Stimulated activated CD4-positive, alpha-beta T cell treated with anti-CD3 and anti-CD28 coated beads, Interleukin-2, amount 100 ng/mL, for 4 hours (primary cell): Measurements from ENCODE around the gene PLEKHA7.
"Not testable (repeated sequence)": the region's sequence is repeated elsewhere in the genome, so short reads cannot be mapped to it uniquely, and the experiment has no call there.

ENCODE experiments used
- DNase-seq: peaks from one replicate; pipeline ENCODE4 v3.0.0-alpha.2; 2020; ENCODE audit warnings: low read depth

The PLEKHA7 gene

GRCh38 chr11:16942911-16943310 lies 71.3 kb downstream of the PLEKHA7 start:
- DNase-seq, result no peak

GRCh38 chr11:16942342-16942741 lies 71.9 kb downstream of the PLEKHA7 start:
- no peak for DNase-seq

GRCh38 chr11:16941935-16942334 lies 72.3 kb downstream of the PLEKHA7 start:
- no peak for DNase-seq

DNA sequence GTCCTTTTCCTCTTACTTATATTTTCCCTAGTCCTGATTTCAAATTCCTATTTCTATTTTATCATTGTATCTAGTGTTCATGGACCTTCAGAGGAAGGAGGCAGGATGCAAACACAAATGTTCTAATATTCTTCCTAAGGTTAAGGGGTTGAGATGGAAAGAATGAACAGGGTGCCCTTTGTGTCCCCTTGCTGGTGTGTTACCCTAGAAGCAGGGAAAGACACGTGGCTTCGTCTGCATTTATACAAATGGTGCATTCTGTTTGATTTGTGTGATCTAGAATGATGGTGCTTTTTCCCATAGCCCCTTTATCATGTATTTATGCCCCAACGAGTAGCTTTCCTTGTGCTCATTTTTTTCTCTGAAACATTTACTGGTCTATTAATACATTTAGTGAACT lies 76.2 kb downstream of the PLEKHA7 start:
- no peak for DNase-seq

DNA sequence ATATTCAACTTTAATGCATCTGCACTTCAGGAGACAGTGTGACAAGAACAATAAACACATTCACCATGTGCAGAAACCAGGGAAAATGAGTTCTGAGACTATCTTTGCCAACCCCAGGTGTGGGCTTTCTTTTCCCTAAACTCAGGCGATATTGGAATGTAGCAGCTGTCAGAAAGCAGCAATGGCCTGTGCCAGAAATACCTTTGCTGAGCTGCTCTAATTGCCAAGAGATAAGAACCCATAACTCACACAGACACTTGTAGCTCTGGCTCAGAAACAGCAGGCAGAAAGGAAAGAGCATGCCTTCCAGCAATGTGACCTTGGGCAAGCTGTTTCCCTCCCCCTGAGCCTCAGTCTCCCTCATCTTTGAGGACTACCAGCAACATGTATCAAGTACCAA lies 77.6 kb downstream of the PLEKHA7 start:
- no peak for DNase-seq

DNA sequence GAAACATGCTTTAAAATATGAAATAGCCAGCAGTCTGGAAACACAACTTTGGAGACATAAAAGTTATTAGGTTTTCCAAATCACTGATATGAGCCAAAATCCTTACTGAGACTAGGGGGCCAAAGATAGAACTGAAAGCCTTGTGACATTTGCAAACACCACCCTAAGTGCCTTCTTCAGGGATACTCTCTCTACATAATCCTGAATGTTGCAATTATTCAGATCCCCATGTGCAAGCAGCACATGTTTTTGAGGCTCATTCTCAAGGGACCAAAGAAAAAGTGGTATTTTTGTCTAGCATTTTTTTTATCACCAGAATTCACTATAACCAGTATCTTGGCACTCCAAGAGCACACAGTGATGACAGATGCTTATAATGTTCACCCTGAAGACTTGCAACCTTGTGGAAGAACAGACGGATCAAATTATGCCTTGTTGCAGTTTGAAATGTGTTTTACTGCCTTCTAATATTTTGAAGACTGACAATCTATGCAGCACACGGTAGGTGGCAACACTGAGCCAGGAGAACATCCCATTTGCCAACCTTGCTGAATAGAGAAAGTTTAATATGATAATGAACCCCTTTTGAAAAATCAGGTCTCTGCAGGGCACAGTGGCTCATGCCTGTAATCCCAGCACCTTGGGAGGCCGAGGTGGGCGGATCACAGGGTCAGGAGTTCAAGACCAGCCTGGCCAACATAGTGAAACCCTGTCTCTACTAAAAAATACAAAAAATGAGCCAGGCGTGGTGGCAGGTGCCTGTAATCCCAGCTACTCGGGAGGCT lies 78.5 kb downstream of the PLEKHA7 start:
- DNase-seq, result no peak

- DNase-seq, result no peak
Observed at GRCh38 chr11:16933756-16934603, 80.2 kb downstream of the PLEKHA7 start.

DNA sequence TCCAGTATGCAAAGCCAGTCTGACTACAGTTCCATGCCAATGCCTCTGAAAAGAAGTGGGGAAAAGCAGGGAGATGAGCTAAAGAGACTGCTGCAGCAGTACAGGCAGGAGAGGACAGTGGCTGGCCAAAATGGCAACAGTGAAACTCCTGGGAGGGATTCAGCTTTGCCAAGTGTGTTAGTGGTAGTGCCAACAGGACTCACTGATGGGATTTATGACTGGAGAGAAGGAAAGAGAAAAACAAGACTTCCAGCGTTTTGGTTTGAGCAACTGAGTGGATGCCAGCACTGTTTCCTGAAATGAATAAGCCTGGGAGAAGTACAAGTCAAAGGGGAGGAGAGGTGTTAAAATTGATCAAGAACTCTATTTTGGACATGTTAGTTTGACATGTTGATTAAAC lies 80.9 kb downstream of the PLEKHA7 start:
- DNase-seq, result no peak

- no peak for DNase-seq
Observed at GRCh38 chr11:16928044-16928443, 86.2 kb downstream of the PLEKHA7 start.

- DNase-seq, result no peak
Observed at GRCh38 chr11:16926883-16927626, 87.2 kb downstream of the PLEKHA7 start.

- DNase-seq, result no peak
Observed at GRCh38 chr11:16925561-16926065, 88.6 kb downstream of the PLEKHA7 start.

- no peak for DNase-seq
Observed at GRCh38 chr11:16924826-16925560, 89.2 kb downstream of the PLEKHA7 start.

DNA sequence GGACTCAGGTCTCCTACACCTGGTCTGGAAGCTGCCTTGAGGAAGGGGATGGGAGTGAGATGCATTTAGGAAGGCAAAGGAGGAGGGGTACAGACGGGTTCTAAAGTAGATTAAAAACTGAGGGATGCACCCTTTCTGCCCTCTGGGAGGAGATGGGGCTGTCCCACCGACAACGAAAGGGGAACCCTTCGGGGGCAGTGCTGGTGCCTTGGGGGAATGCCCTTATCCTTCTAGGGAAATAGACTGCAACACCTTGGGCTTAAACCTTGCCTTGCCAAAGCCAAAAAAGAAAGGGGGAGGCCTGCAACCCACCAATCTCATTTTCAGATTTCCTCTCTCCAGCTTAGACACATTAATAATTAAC lies 89.8 kb downstream of the PLEKHA7 start:
- no peak for DNase-seq

DNA sequence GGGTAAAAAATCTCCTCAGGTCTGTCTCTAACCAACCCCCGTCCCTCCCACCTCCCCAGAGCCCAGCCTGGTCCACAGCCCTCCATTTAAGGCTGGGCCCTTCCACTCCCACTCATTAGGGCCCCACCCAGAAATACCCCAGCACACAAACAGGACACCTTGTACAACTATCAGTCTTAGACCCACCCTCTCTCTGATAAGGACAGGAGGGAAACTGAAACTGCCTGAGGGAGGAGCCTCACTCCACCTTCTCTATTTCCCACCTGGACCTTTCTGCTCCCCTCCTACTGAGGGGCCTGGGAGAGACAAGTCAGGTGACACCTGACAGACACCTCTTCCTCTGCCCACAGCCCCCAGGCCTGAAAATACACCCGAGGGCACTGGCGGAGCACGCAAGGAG lies 90.2 kb downstream of the PLEKHA7 start:
- DNase-seq, result no peak

GRCh38 chr11:16921668-16922067 lies 92.5 kb downstream of the PLEKHA7 start:
- no peak for DNase-seq

DNA sequence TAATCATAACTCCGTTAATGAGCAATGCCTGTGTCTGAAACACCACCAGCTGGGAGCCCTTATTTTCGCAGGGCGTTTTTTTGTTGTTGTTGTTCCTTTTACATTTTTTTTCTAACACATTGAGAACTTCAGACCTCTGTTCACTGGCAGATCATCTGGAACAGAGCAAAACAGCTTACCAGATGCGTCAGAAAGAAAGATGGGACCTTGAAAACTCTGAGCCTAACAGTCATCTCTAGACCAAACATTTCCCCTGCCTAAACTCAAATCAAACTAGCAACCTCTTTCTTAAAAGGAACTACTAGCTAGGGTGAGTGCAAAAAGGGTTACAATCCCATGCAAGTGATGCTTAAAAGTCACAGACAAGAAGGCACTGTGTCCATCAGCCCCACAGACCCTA lies 93.2 kb downstream of the PLEKHA7 start:
- DNase-seq, result no peak

DNA sequence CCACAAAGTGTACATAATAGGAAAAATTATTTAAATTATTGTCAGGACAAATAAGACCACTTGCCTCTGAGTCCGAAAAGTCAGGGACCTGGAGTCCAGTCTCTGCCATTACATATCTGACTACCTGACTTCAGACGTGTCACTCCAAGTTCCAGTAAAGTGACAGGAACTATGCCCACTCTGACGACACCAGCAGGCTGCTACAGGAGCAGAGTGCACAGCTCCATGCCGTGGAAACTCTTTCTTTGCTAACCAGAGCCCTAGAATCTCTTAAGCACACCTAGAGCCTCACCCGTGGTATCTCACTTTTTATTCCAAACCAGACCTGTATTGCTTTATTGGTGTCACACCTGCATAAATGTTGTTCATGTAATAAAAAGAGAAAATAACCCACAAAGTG lies 93.7 kb downstream of the PLEKHA7 start:
- DNase-seq, result no peak

DNA sequence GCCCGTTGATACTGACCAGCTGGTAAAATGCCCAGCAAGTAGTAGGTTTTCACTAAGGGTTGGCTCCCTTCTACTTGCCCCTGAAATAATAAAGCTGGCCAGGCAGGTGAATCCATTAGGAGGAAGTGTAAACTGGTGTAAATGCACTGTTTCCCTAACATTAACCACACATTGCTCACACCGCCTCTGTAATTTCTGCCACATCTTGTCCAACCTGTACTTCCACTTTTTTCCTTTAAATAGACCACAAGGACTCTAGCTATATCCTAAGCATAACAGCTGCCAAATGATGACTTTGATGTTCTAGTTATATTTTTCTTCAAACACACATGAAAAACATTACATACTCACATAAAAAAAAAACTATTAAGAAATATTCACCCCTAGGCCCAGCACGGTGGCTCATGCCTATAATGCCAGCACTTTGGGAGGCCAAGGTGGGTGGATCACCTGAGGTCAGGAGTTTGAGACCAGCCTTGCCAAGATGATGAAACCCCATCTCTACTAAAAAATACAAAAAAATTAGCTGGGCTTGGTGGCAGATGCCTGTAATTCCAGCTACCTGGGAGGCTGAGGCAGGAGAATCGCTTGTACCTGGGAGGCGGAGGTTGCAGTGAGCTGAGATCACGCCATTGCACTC lies 95.6 kb downstream of the PLEKHA7 start:
- DNase-seq, result not testable (repeated sequence)

DNA sequence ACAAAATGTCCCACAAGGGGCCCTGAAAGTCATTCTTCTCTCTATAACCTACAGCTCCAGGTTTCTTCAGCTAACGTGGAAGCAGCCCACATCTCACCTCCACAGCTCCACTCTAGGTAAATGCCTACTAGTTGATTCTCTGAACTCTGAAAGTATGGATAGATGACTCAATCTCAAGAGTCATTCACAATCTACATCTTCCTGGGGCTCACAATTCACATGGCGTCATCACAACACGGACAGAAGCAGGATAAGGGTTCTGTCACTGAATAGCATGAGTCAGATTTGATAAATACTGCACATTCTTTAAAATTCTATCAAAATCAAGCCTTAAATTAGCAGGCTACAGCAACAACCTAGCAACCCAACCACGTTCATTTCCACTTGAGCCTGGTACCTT lies 96.3 kb downstream of the PLEKHA7 start:
- DNase-seq, result no peak

- DNase-seq, result no peak
Observed at GRCh38 chr11:16912692-16913111, 101.5 kb downstream of the PLEKHA7 start.

GRCh38 chr11:16911658-16912057 lies 102.6 kb downstream of the PLEKHA7 start:
- DNase-seq, result no peak
